Measurements from ENCODE around the gene TXNL4B. TPM values are rescaled to one million over a fixed set of nuclear protein-coding genes. Genes with fewer than 3 reads are reported as not detected.

Gene TXNL4B
- total RNA-seq, 2 donors from 2014 or later = 29.3 to 34.4 TPM

- no peak for ATAC-seq (replicated peaks in 1 of 2)
- no peaks in the 10 kb centered on the region for H3K9me3 Mint-ChIP-seq
- H3K4me1 Mint-ChIP-seq (ENCODE audit: low read depth) = no peaks in the 10 kb centered on the region
- H3K36me3 Mint-ChIP-seq (ENCODE audit: insufficient read depth in 2 of 2) = peaks cover 3 to 28% of the 10 kb centered on the region in 2 donors
- no peak overlapping the region for H3K4me3 Mint-ChIP-seq
- H3K27me3 Mint-ChIP-seq (ENCODE audit: low read depth) = no peaks in the 10 kb centered on the region
- DNase-seq = no peak
- H3K27ac Mint-ChIP-seq = no peak overlapping the region
These were observed 15.9 kb upstream of the TXNL4B start for GRCh38 chr16:72109300-72109699.

- Mint-ChIP-seq H3K27ac (no peak overlapping the region), H3K4me1 (ENCODE audit: low read depth) (no peaks in the 10 kb centered on the region), H3K36me3 (ENCODE audit: insufficient read depth in 2 of 2) (peaks cover 5 to 29% of the 10 kb centered on the region in 2 donors), H3K4me3 (no peak overlapping the region), H3K27me3 (ENCODE audit: low read depth) (no peaks in the 10 kb centered on the region), H3K9me3 (no peaks in the 10 kb centered on the region)
- DNase-seq (no peak), ATAC-seq (replicated peaks in 1 of 2) (no peak)
These were observed 15.1 kb upstream of the TXNL4B start for GRCh38 chr16:72108353-72109102.

- H3K27me3 Mint-ChIP-seq (ENCODE audit: low read depth) = no peaks in the 10 kb centered on the region
- H3K36me3 Mint-ChIP-seq (ENCODE audit: insufficient read depth in 2 of 2) = peaks cover 7 to 37% of the 10 kb centered on the region in 2 donors
- H3K4me3 Mint-ChIP-seq = no peak overlapping the region
- H3K4me1 Mint-ChIP-seq (ENCODE audit: low read depth) = no peaks in the 10 kb centered on the region
- no peaks in the 10 kb centered on the region for H3K9me3 Mint-ChIP-seq
- ATAC-seq (replicated peaks in 1 of 2) (no peak), DNase-seq (no peak)
- H3K27ac Mint-ChIP-seq = no peak overlapping the region
These were observed 14.0 kb upstream of the TXNL4B start for GRCh38 chr16:72107371-72107770.

GRCh38 chr16:72105978-72106377, 12.6 kb upstream of the TXNL4B start:
- H3K27me3 Mint-ChIP-seq (ENCODE audit: low read depth) = no peaks in the 10 kb centered on the region
- no peaks in the 10 kb centered on the region for H3K9me3 Mint-ChIP-seq
- DNase-seq (no peak), ATAC-seq (replicated peaks in 1 of 2) (no peak)
- H3K4me1 Mint-ChIP-seq (ENCODE audit: low read depth) = no peaks in the 10 kb centered on the region
- H3K36me3 Mint-ChIP-seq (ENCODE audit: insufficient read depth in 2 of 2) = peaks cover 7 to 44% of the 10 kb centered on the region in 2 donors
- H3K4me3 Mint-ChIP-seq = no peak overlapping the region
- no peak overlapping the region for H3K27ac Mint-ChIP-seq

- Mint-ChIP-seq H3K9me3 (no peaks in the 10 kb centered on the region), H3K27me3 (ENCODE audit: low read depth) (no peaks in the 10 kb centered on the region), H3K27ac (no peak overlapping the region), H3K4me3 (no peak overlapping the region), H3K4me1 (ENCODE audit: low read depth) (no peaks in the 10 kb centered on the region), H3K36me3 (ENCODE audit: insufficient read depth in 2 of 2) (peaks cover 9 to 43% of the 10 kb centered on the region in 2 donors)
- ATAC-seq (replicated peaks in 1 of 2) (no peak), DNase-seq (no peak)
These were observed 11.5 kb upstream of the TXNL4B start for GRCh38 chr16:72104905-72105304.

GRCh38 chr16:72101195-72101594, 7.8 kb upstream of the TXNL4B start:
- Mint-ChIP-seq H3K4me1 (ENCODE audit: low read depth) (peaks cover 6% of the 10 kb centered on the region), H3K9me3 (no peaks in the 10 kb centered on the region), H3K27ac (no peak overlapping the region)

GRCh38 chr16:72099377-72099818, 6.0 kb upstream of the TXNL4B start:
- DNase-seq (peak; percentile 50 to 58), ATAC-seq (replicated peaks in 1 of 2) (peak; percentile 81 to 85)
- Mint-ChIP-seq H3K4me1 (ENCODE audit: low read depth) (peaks cover 24% of the 10 kb centered on the region), H3K27ac (no peak overlapping the region), H3K27me3 (ENCODE audit: low read depth) (no peaks in the 10 kb centered on the region), H3K4me3 (no peak overlapping the region), H3K9me3 (no peaks in the 10 kb centered on the region), H3K36me3 (ENCODE audit: insufficient read depth in 2 of 2) (peaks cover 11 to 39% of the 10 kb centered on the region in 2 donors)

More at GRCh38 chr16:72101195-72101594, 7.8 kb upstream of the TXNL4B start:
- DNase-seq = no peak
- H3K4me3 Mint-ChIP-seq = no peak overlapping the region
- peaks cover 11 to 48% of the 10 kb centered on the region in 2 donors for H3K36me3 Mint-ChIP-seq (ENCODE audit: insufficient read depth in 2 of 2)
- no peaks in the 10 kb centered on the region for H3K27me3 Mint-ChIP-seq (ENCODE audit: low read depth)
- ATAC-seq (replicated peaks in 1 of 2) = no peak

GRCh38 chr16:72098936-72099335, 5.5 kb upstream of the TXNL4B start:
- Mint-ChIP-seq H3K36me3 (ENCODE audit: insufficient read depth in 2 of 2) (peaks cover 9 to 41% of the 10 kb centered on the region in 2 donors), H3K27ac (no peak overlapping the region), H3K4me3 (no peak overlapping the region), H3K9me3 (no peaks in the 10 kb centered on the region), H3K4me1 (ENCODE audit: low read depth) (peaks cover 25% of the 10 kb centered on the region), H3K27me3 (ENCODE audit: low read depth) (no peaks in the 10 kb centered on the region)
- ATAC-seq (replicated peaks in 1 of 2) (no peak), DNase-seq (no peak)

GRCh38 chr16:72094266-72094610, 818 bp upstream of the TXNL4B start:
- DNase-seq (peak; percentile 49 to 59), ATAC-seq (replicated peaks in 1 of 2) (peak in 1 of 2 donors; percentile 11)
- H3K36me3 Mint-ChIP-seq (ENCODE audit: insufficient read depth in 2 of 2) = peaks cover 7 to 26% of the 10 kb centered on the region in 2 donors
- H3K27me3 Mint-ChIP-seq (ENCODE audit: low read depth) = no peaks in the 10 kb centered on the region
- peaks cover 52% of the 10 kb centered on the region for H3K4me1 Mint-ChIP-seq (ENCODE audit: low read depth)
- H3K9me3 Mint-ChIP-seq = no peaks in the 10 kb centered on the region
- H3K27ac Mint-ChIP-seq = peak overlapping the region; percentile 99
- peak overlapping the region; percentile 95 to 99 for H3K4me3 Mint-ChIP-seq

- H3K4me3 Mint-ChIP-seq = peak overlapping the region; percentile 95 to 99
- peaks cover 52% of the 10 kb centered on the region for H3K4me1 Mint-ChIP-seq (ENCODE audit: low read depth)
- ATAC-seq (replicated peaks in 1 of 2) (peak; percentile 39 to 42), DNase-seq (peak in 1 of 2 donors; percentile 21)
- H3K9me3 Mint-ChIP-seq = no peaks in the 10 kb centered on the region
- H3K36me3 Mint-ChIP-seq (ENCODE audit: insufficient read depth in 2 of 2) = peaks cover 12 to 25% of the 10 kb centered on the region in 2 donors
- peak overlapping the region; percentile 99 for H3K27ac Mint-ChIP-seq
- no peaks in the 10 kb centered on the region for H3K27me3 Mint-ChIP-seq (ENCODE audit: low read depth)
These were observed 480 bp downstream of the TXNL4B start for GRCh38 chr16:72092832-72093447.

GRCh38 chr16:72091217-72091616, 2.2 kb downstream of the TXNL4B start:
- Mint-ChIP-seq H3K4me1 (ENCODE audit: low read depth) (peaks cover 46% of the 10 kb centered on the region), H3K9me3 (no peaks in the 10 kb centered on the region), H3K27me3 (ENCODE audit: low read depth) (no peaks in the 10 kb centered on the region), H3K4me3 (peak overlapping the region; percentile 95 to 99), H3K36me3 (ENCODE audit: insufficient read depth in 2 of 2) (peaks cover 7 to 16% of the 10 kb centered on the region in 2 donors), H3K27ac (peak overlapping the region; percentile 86)
- no peak for ATAC-seq (replicated peaks in 1 of 2)
- no peak for DNase-seq

GRCh38 chr16:72085002-72085401, 8.4 kb downstream of the TXNL4B start:
- DNase-seq (no peak), ATAC-seq (replicated peaks in 1 of 2) (no peak)
- Mint-ChIP-seq H3K4me3 (no peak overlapping the region), H3K36me3 (ENCODE audit: insufficient read depth in 2 of 2) (peaks cover 18 to 32% of the 10 kb centered on the region in 2 donors), H3K27me3 (ENCODE audit: low read depth) (no peaks in the 10 kb centered on the region), H3K4me1 (ENCODE audit: low read depth) (no peaks in the 10 kb centered on the region), H3K9me3 (peaks cover 1 to 2% of the 10 kb centered on the region in 2 donors), H3K27ac (no peak overlapping the region)

- H3K4me3 Mint-ChIP-seq = no peak overlapping the region
- H3K27ac Mint-ChIP-seq = no peak overlapping the region
- peaks cover 1 to 2% of the 10 kb centered on the region in 2 donors for H3K9me3 Mint-ChIP-seq
- no peaks in the 10 kb centered on the region for H3K4me1 Mint-ChIP-seq (ENCODE audit: low read depth)
- no peak for ATAC-seq (replicated peaks in 1 of 2)
- H3K36me3 Mint-ChIP-seq (ENCODE audit: insufficient read depth in 2 of 2) = peaks cover 18 to 31% of the 10 kb centered on the region in 2 donors
- DNase-seq = no peak
- H3K27me3 Mint-ChIP-seq (ENCODE audit: low read depth) = no peaks in the 10 kb centered on the region
These were observed 9.0 kb downstream of the TXNL4B start for GRCh38 chr16:72084445-72084844.
